Small intestine (tissue), 7 donors: Measurements from ENCODE around the gene DSG2. TPM values are rescaled to one million over a fixed set of nuclear protein-coding genes. Genes with fewer than 3 reads are reported as not detected.

Experiments
- DNase-seq, 2 donors: peaks; one replicate each; pipeline versions ENCODE4 v3.0.0 to v3.0.0-alpha.2; 2013
- FAIRE-seq: peaks from 2 replicates; lab custom pipeline; 2012; peaks lifted over from hg19 to GRCh38; lab: Jason Lieb, UNC
- H3K27ac ChIP-seq, 3 donors: one replicate each; pipeline ENCODE4 v1.5.1; 2013; ENCODE audit warnings: low read length in 2 of 3, mild to moderate bottlenecking in 2 of 3, control low read depth in 1 of 3, inconsistent platforms in 1 of 3, low read depth in 1 of 3, moderate library complexity in 1 of 3
- H3K27me3 ChIP-seq, 3 donors: one replicate each; pipeline ENCODE4 v1.6.1; 2013; ENCODE audit warnings: low read length in 3 of 3, inconsistent platforms in 1 of 3; ENCODE audit not compliant: control insufficient read depth in 3 of 3, insufficient read depth in 3 of 3
- H3K36me3 ChIP-seq, 3 donors: one replicate each; pipeline ENCODE4 v1.6.1; 2013; ENCODE audit warnings: low read length in 3 of 3, inconsistent platforms in 1 of 3, low read depth in 1 of 3, mild to moderate bottlenecking in 1 of 3, moderate library complexity in 1 of 3; ENCODE audit not compliant: control insufficient read depth in 3 of 3, insufficient read depth in 2 of 3
- H3K4me1 ChIP-seq, 3 donors: one replicate each; pipeline ENCODE4 v1.6.1; 2013; ENCODE audit warnings: low read length in 2 of 3, inconsistent platforms in 1 of 3, low read depth in 1 of 3, mild to moderate bottlenecking in 1 of 3, moderate library complexity in 1 of 3; ENCODE audit not compliant: control insufficient read depth in 3 of 3, insufficient read depth in 2 of 3
- H3K4me3 ChIP-seq, 3 donors: one replicate each; pipeline ENCODE4 v1.5.1; 2013; ENCODE audit warnings: low read length in 3 of 3, control low read depth in 1 of 3, inconsistent platforms in 1 of 3, low read depth in 1 of 3, mild to moderate bottlenecking in 1 of 3, moderate library complexity in 1 of 3
- H3K9me3 ChIP-seq, 2 donors: one replicate each; pipeline ENCODE4 v1.6.1; 2013; ENCODE audit warnings: low read depth in 1 of 2, low read length in 1 of 2; ENCODE audit not compliant: control insufficient read depth in 2 of 2, insufficient read depth in 1 of 2
- WGBS, 3 donors: extraction: QIAGEN DNeasy Blood & Tissue Kit; methylation state at CpG; one replicate each; pipeline ENCODE4 v1.1.7; 2013; 5-methylcytosine and 5-hydroxymethylcytosine counted together
- polyA plus RNA-seq, 4 donors: library from polyadenylated mRNA; stranded (reverse) in 3 of 4; unstranded in 1 of 4; fragments of 200-250 nt in 3 of 4; fragments of 120-200 nt in 1 of 4; gene quantifications; one replicate each; pipeline versions ENCODE4 v1.2.1 to v1.2.3, GENCODE V29; 2013
- donor health status: healthy with polysubstance abuse.
- donor health status: control.
- donor health status: control.
- donor health status: Bipolar disorder and iron deficiency.
- donor health status: healthy.

DSG2 gene
- polyA plus RNA-seq, 4 donors: 28.6 to 106 (median 47.9) TPM

- H3K36me3 ChIP-seq: no peaks in the 10 kb centered on the region
- H3K4me1 ChIP-seq: peaks cover 0 to 31% (median 0%) of the 10 kb centered on the region in 3 donors
- no peak overlapping the region for H3K27ac ChIP-seq
- no peaks in the 10 kb centered on the region for H3K9me3 ChIP-seq
- DNase-seq (peak in 1 of 2 donors; percentile 61), FAIRE-seq (no peak)
- 79 to 88% (median 88%) methylated on average over 4 of the region's 4 CpGs for WGBS, 3 donors
- no peaks in the 10 kb centered on the region for H3K27me3 ChIP-seq
- H3K4me3 ChIP-seq: no peak overlapping the region
Measured at GRCh38 chr18:31587529-31587928, 89.6 kb downstream of the DSG2 start.

DNA sequence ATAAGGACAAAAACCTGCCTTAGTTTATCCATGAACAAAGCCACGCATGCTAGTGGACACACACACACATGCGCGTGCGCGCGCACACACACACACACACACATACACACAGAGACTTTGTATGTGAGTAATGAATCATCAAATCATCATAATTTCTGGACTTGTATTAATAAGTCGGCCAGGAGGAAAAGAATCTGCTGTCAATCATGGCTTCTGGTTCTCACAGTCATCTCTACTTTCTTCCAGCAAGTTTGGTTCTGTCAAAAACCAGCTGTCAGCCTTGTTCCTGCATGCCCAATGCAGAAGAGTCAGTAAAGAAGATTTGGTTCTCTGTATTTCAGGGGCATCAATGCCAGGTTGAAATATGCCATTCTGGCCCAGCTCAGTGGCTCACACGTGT, 92.6 kb downstream of the DSG2 start:
- no peaks in the 10 kb centered on the region for H3K9me3 ChIP-seq
- DNase-seq (no peak), FAIRE-seq (no peak)
- H3K36me3 ChIP-seq: peaks cover 0 to 7% (median 0%) of the 10 kb centered on the region in 3 donors
- peaks cover 0 to 38% (median 0%) of the 10 kb centered on the region in 3 donors for H3K4me1 ChIP-seq
- no peak overlapping the region for H3K27ac ChIP-seq
- H3K27me3 ChIP-seq: no peaks in the 10 kb centered on the region
- H3K4me3 ChIP-seq: no peak overlapping the region
- 80 to 88% (median 86%) methylated on average over 8 of the region's 8 CpGs for WGBS, 3 donors

- H3K27me3 ChIP-seq: no peaks in the 10 kb centered on the region
- WGBS, 3 donors: 78 to 85% (median 81%) methylated on average over 2 of the region's 2 CpGs
- FAIRE-seq (no peak), DNase-seq (no peak)
- no peaks in the 10 kb centered on the region for H3K9me3 ChIP-seq
- H3K4me1 ChIP-seq: peaks cover 0 to 39% (median 0%) of the 10 kb centered on the region in 3 donors
- H3K4me3 ChIP-seq: no peak overlapping the region
- peaks cover 0 to 7% (median 0%) of the 10 kb centered on the region in 3 donors for H3K36me3 ChIP-seq
- H3K27ac ChIP-seq: peak overlapping the region in 1 of 3 donors; percentile 31
Measured at GRCh38 chr18:31591113-31591512, 93.1 kb downstream of the DSG2 start.

GRCh38 chr18:31591628-31592027, 93.7 kb downstream of the DSG2 start, which contains the start of gene TTR:
TTR (plus strand) TSS chr18:31591877; CDS start chr18:31591903, 26 bp downstream.
- Histone ChIP-seq H3K4me1 (peaks cover 0 to 39% (median 0%) of the 10 kb centered on the region in 3 donors), H3K27ac (peak within 1 kb of the TSS in 1 of 3 donors; percentile 31), H3K27me3 (no peaks in the 10 kb centered on the region), H3K4me3 (peak within 1 kb of the TSS in 1 of 3 donors; percentile 36), H3K9me3 (no peaks in the 10 kb centered on the region), H3K36me3 (peaks cover 0 to 11% (median 0%) of the 10 kb centered on the region in 3 donors)
- peak in 1 of 2 donors; percentile 71 for DNase-seq
- FAIRE-seq: no peak
- 45 to 65% (median 50%) methylated on average over 5 of the region's 5 CpGs for WGBS, 3 donors

- Histone ChIP-seq H3K27me3 (no peaks in the 10 kb centered on the region), H3K27ac (no peak overlapping the region), H3K4me1 (peaks cover 0 to 31% (median 0%) of the 10 kb centered on the region in 3 donors), H3K36me3 (peaks cover 0 to 18% (median 0%) of the 10 kb centered on the region in 3 donors), H3K9me3 (no peaks in the 10 kb centered on the region), H3K4me3 (peak overlapping the region in 1 of 3 donors; percentile 36)
- FAIRE-seq (no peak), DNase-seq (no peak)
- WGBS, 3 donors: 81 to 84% (median 83%) methylated on average over 10 of the region's 10 CpGs
Measured at GRCh38 chr18:31592506-31593157, 94.7 kb downstream of the DSG2 start.

- Histone ChIP-seq H3K27ac (no peak overlapping the region), H3K27me3 (no peaks in the 10 kb centered on the region), H3K4me3 (no peak overlapping the region), H3K36me3 (peaks cover 0 to 22% (median 0%) of the 10 kb centered on the region in 3 donors), H3K4me1 (peaks cover 0 to 27% (median 0%) of the 10 kb centered on the region in 3 donors), H3K9me3 (no peaks in the 10 kb centered on the region)
- FAIRE-seq (no peak), DNase-seq (no peak)
- 77 to 81% (median 81%) methylated on average over 5 of the region's 5 CpGs for WGBS, 3 donors
Measured at GRCh38 chr18:31595121-31595771, 97.3 kb downstream of the DSG2 start.

GRCh38 chr18:31596081-31596872, 98.3 kb downstream of the DSG2 start:
- Histone ChIP-seq H3K27ac (peak overlapping the region in 1 of 3 donors; percentile 37), H3K36me3 (peaks cover 0 to 22% (median 0%) of the 10 kb centered on the region in 3 donors), H3K4me3 (no peak overlapping the region), H3K9me3 (no peaks in the 10 kb centered on the region), H3K27me3 (no peaks in the 10 kb centered on the region), H3K4me1 (peaks cover 0 to 19% (median 0%) of the 10 kb centered on the region in 3 donors)
- 80 to 85% (median 84%) methylated on average over 9 of the region's 9 CpGs for WGBS, 3 donors
- FAIRE-seq: no peak
- DNase-seq: peak in 1 of 2 donors; percentile 49
